HG03039 (cell line): Measurements from ENCODE around the gene TBC1D2B.
"Not testable (repeated sequence)": the region's sequence is repeated elsewhere in the genome, so short reads cannot be mapped to it uniquely, and the experiment has no call there.

Experiments used
- ATAC-seq: cut with Tn5 transposase; IDR thresholded peaks from one replicate; pipeline ENCODE4 v1.9.1; 2021; ENCODE audit warnings: mild to moderate bottlenecking, moderate library complexity; ENCODE audit not compliant: unreplicated experiment

The TBC1D2B gene

GRCh38 chr15:77980098-77980497, 97.4 kb downstream of the TBC1D2B start:
- no peak for ATAC-seq

GRCh38 chr15:77979157-77979556, 98.4 kb downstream of the TBC1D2B start:
- ATAC-seq: not testable (repeated sequence)

GRCh38 chr15:77978759-77979145, 98.8 kb downstream of the TBC1D2B start:
- not testable (repeated sequence) for ATAC-seq

- not testable (repeated sequence) for ATAC-seq
Observed at GRCh38 chr15:77977903-77978758, 99.4 kb downstream of the TBC1D2B start.

GRCh38 chr15:77976760-77977525, 100.6 kb downstream of the TBC1D2B start:
- not testable (repeated sequence) for ATAC-seq

DNA sequence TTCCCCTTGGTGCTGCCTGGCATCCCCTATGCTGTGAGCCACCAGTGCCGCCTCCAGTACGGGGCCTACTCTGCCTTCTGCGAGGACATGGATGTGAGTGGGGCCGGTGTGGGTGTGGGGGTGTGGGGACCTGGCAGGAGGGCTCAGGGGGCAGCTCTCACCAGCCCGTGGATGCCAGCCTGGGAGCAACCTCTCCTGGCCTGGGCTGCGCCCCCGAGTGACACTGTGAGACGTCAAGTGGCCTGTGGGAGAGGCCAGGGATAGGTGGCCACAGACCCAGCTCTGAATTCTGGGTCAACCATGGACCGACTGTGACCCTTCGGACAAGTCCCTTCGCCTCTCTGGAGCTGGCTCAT, 101.4 kb downstream of the TBC1D2B start:
- ATAC-seq: not testable (repeated sequence)

GRCh38 chr15:77975332-77976094, 102.0 kb downstream of the TBC1D2B start:
- ATAC-seq: no peak

GRCh38 chr15:77974416-77975331, 102.8 kb downstream of the TBC1D2B start:
- no peak for ATAC-seq

GRCh38 chr15:77974098-77974414, 103.5 kb downstream of the TBC1D2B start:
- no peak for ATAC-seq

GRCh38 chr15:77973273-77974097, 104.0 kb downstream of the TBC1D2B start:
- ATAC-seq: not testable (repeated sequence)

GRCh38 chr15:77972706-77973105, 104.8 kb downstream of the TBC1D2B start:
- not testable (repeated sequence) for ATAC-seq

DNA sequence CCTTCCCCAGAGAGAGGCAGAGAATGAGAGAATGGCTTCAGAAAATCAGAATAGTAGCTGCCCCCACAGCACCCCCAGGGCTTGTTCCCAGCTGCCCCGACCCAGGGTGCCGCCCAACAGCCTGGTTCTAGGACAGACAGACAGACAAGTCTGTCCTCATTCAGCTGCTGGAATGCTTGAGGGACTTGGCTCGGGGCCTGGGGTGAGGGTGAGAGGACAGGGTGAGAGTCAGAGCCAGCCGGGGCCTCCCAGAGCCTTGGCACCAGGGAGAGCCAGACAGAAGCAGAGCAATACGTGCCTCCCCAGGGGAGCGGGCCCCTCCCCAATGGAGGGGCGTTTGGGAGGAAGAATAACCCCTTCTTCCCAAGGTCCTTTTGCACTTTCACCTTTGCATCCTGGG, 105.6 kb downstream of the TBC1D2B start:
- ATAC-seq: not testable (repeated sequence)

GRCh38 chr15:77970813-77971360, 106.6 kb downstream of the TBC1D2B start:
- not testable (repeated sequence) for ATAC-seq

GRCh38 chr15:77969055-77969454, 108.5 kb downstream of the TBC1D2B start:
- no peak for ATAC-seq

GRCh38 chr15:77967798-77968197, 109.7 kb downstream of the TBC1D2B start:
- no peak for ATAC-seq

DNA sequence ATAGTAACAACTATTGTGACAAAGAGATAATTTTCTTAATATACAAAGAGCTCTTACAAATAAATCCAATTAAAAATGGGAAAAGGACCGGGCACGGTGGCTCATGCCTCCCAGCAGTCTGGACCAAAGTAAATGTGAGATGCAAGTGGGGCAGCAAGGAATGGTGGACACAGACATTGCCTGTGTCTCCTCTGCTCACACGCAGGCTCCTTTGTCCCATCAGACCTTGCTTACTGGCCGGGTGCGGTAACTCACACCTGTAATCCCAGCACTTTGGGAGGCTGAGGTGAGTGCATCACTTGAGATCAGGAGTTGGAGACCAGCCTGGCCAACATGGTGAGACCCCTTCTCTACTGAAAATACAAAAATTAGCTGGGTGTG, 110.3 kb downstream of the TBC1D2B start:
- not testable (repeated sequence) for ATAC-seq

DNA sequence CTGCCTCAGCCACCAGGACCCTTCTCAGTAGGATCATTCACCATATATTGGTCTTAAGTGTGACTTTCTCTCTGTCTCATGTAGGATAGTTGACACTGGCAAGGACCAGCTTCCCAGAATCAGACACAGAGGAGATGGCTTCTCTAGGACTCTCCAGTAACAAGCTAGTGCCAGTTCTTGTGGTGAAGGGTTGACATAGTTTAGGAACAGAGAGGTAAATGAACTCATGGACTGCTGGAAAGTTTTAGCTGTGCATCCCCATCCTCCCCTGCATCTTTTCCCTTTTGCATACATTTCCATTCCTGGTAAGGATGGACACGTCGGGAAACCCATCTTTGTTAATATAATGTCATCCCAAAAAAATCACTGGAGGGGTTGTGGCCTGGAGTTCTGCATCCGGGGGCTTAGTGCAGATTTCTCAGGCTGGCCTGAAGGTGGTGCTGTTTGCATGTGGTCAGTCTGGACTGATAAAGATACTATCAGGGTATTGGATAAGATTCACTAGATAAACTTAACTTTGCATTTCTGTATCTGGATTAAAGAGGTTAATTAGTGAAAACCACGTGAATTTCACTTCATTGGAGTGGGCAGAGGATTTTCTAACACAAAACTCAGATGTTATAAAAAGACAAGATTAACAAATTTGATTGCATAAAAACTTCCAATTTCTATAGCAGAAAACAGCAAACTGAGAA, 110.8 kb downstream of the TBC1D2B start:
- no peak for ATAC-seq

- ATAC-seq: no peak
Observed at GRCh38 chr15:77964193-77964592, 113.3 kb downstream of the TBC1D2B start.

GRCh38 chr15:77959432-77959879, 118.1 kb downstream of the TBC1D2B start:
- ATAC-seq: no peak
